Peyer's patch (tissue), 4 donors: ENCODE results near the gene DEF6.

Experiments
- CTCF ChIP-seq, 6 experiments: fragments of 450-650 bp in 4 of 6; fragments of 200-600 bp in 2 of 6; sonication (generic) in 1 of 6; IDR thresholded peaks; one replicate each; pipeline ENCODE4 v1.5.1; 2017 to 2019; ENCODE audit warnings: antibody characterized with exemption in 6 of 6, mild to moderate bottlenecking in 3 of 6, moderate library complexity in 1 of 6
- POLR2A ChIP-seq, 2 donors: fragments of 450-650 bp; IDR thresholded peaks; one replicate each; pipeline ENCODE4 v1.5.1; 2017; ENCODE audit warnings: antibody characterized with exemption in 2 of 2, mild to moderate bottlenecking in 2 of 2, moderate library complexity in 2 of 2

GRCh38 chr6:35312076-35312800 lies 14.6 kb downstream of the DEF6 start:
- TF ChIP-seq CTCF (IDR thresholded peaks at IDR 0.05): no peak
- TF ChIP-seq POLR2A (IDR thresholded peaks at IDR 0.05): no peak
